ENCODE data around the gene RBFA.

DNA sequence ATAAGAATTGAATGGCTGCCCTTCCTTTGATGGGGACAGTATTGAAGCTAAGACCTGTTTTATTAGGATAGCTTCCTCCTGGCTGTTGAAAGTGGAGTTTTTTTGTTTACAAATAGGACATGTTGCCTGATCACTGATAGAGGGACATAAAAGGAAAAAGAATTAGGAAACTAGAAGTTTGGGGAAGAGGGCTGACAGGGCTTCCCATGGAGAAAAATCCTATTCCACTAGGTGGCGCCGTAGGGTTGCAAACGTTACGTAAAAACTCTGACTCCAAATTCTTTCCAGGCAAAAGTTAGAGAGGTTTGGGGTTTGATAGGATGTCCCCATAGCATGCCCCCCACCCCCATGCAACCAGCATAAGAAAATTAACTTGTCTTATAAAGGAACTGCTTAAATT is 11.1 kb upstream of the RBFA start:
- TF ChIP-seq, protein P1, sequence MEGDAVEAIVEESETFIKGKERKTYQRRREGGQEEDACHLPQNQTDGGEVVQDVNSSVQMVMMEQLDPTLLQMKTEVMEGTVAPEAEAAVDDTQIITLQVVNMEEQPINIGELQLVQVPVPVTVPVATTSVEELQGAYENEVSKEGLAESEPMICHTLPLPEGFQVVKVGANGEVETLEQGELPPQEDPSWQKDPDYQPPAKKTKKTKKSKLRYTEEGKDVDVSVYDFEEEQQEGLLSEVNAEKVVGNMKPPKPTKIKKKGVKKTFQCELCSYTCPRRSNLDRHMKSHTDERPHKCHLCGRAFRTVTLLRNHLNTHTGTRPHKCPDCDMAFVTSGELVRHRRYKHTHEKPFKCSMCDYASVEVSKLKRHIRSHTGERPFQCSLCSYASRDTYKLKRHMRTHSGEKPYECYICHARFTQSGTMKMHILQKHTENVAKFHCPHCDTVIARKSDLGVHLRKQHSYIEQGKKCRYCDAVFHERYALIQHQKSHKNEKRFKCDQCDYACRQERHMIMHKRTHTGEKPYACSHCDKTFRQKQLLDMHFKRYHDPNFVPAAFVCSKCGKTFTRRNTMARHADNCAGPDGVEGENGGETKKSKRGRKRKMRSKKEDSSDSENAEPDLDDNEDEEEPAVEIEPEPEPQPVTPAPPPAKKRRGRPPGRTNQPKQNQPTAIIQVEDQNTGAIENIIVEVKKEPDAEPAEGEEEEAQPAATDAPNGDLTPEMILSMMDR (conservative IDR thresholded peaks at IDR 0.05; ENCODE audit: low read length): peak; percentile 75
- no peak for TF ChIP-seq EZH2phosphoT487 (IDR thresholded peaks at IDR 0.05; ENCODE audit: borderline replicate concordance, low read depth, low read length)

All from OCI-LY7 (cell line).